GM18507 (cell line): ENCODE data around the gene BACH2.
"Not testable (repeated sequence)": the region's sequence is repeated elsewhere in the genome, so short reads cannot be mapped to it uniquely, and the experiment has no call there.

Source experiments
- DNase-seq: peaks from one replicate; pipeline ENCODE4 v3.0.0; 2011; ENCODE audit warnings: low read depth; ENCODE audit not compliant: insufficient read length; ENCODE audit errors: extremely low spot score
- FAIRE-seq: peaks from 2 replicates; lab custom pipeline; 2011; peaks lifted over from hg19 to GRCh38; lab: Jason Lieb, UNC

Gene BACH2

GRCh38 chr6:90118069-90118468, 178.6 kb downstream of the BACH2 start:
- FAIRE-seq: no peak
- DNase-seq: no peak

- DNase-seq, FAIRE-seq: not testable (repeated sequence)
Observed at GRCh38 chr6:90116126-90116525, 180.5 kb downstream of the BACH2 start.

- no peak for FAIRE-seq
- DNase-seq: no peak
Observed at GRCh38 chr6:90113389-90113788, 183.3 kb downstream of the BACH2 start.

GRCh38 chr6:90111387-90111786, 185.3 kb downstream of the BACH2 start:
- FAIRE-seq: no peak
- no peak for DNase-seq

GRCh38 chr6:90110971-90111370, 185.7 kb downstream of the BACH2 start:
- FAIRE-seq (no peak), DNase-seq (no peak)

GRCh38 chr6:90109141-90109540, 187.5 kb downstream of the BACH2 start:
- FAIRE-seq: no peak
- no peak for DNase-seq

GRCh38 chr6:90107771-90108282, 188.8 kb downstream of the BACH2 start:
- peak; percentile 72 for FAIRE-seq
- no peak for DNase-seq

- no peak for DNase-seq
- FAIRE-seq: no peak
Observed at GRCh38 chr6:90107371-90107770, 189.3 kb downstream of the BACH2 start.

- DNase-seq: no peak
- FAIRE-seq: no peak
Observed at GRCh38 chr6:90106449-90106848, 190.2 kb downstream of the BACH2 start.

- FAIRE-seq: no peak
- DNase-seq: no peak
Observed at GRCh38 chr6:90105506-90106170, 191.0 kb downstream of the BACH2 start.

GRCh38 chr6:90103056-90103800, 193.4 kb downstream of the BACH2 start:
- no peak for DNase-seq
- FAIRE-seq: peak; percentile 90

- no peak for FAIRE-seq
- no peak for DNase-seq
Observed at GRCh38 chr6:90101403-90101802, 195.2 kb downstream of the BACH2 start.

- FAIRE-seq: no peak
- no peak for DNase-seq
Observed at GRCh38 chr6:90100059-90100665, 196.5 kb downstream of the BACH2 start.

GRCh38 chr6:90098627-90099026, 198.0 kb downstream of the BACH2 start:
- FAIRE-seq: no peak
- DNase-seq: no peak

- DNase-seq: no peak
Observed at GRCh38 chr6:90098001-90098531, 198.6 kb downstream of the BACH2 start.

GRCh38 chr6:90097356-90097755, 199.3 kb downstream of the BACH2 start:
- DNase-seq (no peak), FAIRE-seq (no peak)

More at GRCh38 chr6:90098001-90098531, 198.6 kb downstream of the BACH2 start:
- no peak for FAIRE-seq

- no peak for DNase-seq
- FAIRE-seq: no peak
Observed at GRCh38 chr6:90096818-90097217, 199.8 kb downstream of the BACH2 start.

- DNase-seq: no peak
- FAIRE-seq: no peak
Observed at GRCh38 chr6:90095788-90096187, 200.9 kb downstream of the BACH2 start.

- DNase-seq (no peak), FAIRE-seq (no peak)
Observed at GRCh38 chr6:90095145-90095544, 201.5 kb downstream of the BACH2 start.

- FAIRE-seq: no peak
- DNase-seq: no peak
Observed at GRCh38 chr6:90093558-90094073, 203.0 kb downstream of the BACH2 start.
